GM12872 (cell line): ENCODE results near the gene PRM1.

Experiments
- CTCF ChIP-seq: IDR thresholded peaks from 3 replicates; pipeline ENCODE4 v1.5.1; 2011; ENCODE audit warnings: low read depth, mild to moderate bottlenecking, low read length, moderate library complexity; ENCODE audit not compliant: insufficient read depth

Gene PRM1

GRCh38 chr16:11312718-11313492 is 31.8 kb upstream of the PRM1 start:
- no peak for TF ChIP-seq CTCF

- TF ChIP-seq CTCF, result no peak
These were observed 29.9 kb upstream of the PRM1 start for GRCh38 chr16:11310997-11311561.

- no peak for TF ChIP-seq CTCF
These were observed 29.5 kb upstream of the PRM1 start for GRCh38 chr16:11310634-11310977.

GRCh38 chr16:11309895-11310633 is 28.9 kb upstream of the PRM1 start:
- no peak for TF ChIP-seq CTCF

GRCh38 chr16:11308493-11309283 is 27.6 kb upstream of the PRM1 start:
- TF ChIP-seq CTCF, result no peak

GRCh38 chr16:11307639-11308492 is 26.7 kb upstream of the PRM1 start:
- no peak for TF ChIP-seq CTCF
